ENCODE data around the gene NOX1.
"Not testable (repeated sequence)": the region's sequence is repeated elsewhere in the genome, so short reads cannot be mapped to it uniquely, and the experiment has no call there.

Gene NOX1

GRCh38 chrX:100830143-100830542, 44.0 kb downstream of the NOX1 start:
- TF ChIP-seq, protein P1, sequence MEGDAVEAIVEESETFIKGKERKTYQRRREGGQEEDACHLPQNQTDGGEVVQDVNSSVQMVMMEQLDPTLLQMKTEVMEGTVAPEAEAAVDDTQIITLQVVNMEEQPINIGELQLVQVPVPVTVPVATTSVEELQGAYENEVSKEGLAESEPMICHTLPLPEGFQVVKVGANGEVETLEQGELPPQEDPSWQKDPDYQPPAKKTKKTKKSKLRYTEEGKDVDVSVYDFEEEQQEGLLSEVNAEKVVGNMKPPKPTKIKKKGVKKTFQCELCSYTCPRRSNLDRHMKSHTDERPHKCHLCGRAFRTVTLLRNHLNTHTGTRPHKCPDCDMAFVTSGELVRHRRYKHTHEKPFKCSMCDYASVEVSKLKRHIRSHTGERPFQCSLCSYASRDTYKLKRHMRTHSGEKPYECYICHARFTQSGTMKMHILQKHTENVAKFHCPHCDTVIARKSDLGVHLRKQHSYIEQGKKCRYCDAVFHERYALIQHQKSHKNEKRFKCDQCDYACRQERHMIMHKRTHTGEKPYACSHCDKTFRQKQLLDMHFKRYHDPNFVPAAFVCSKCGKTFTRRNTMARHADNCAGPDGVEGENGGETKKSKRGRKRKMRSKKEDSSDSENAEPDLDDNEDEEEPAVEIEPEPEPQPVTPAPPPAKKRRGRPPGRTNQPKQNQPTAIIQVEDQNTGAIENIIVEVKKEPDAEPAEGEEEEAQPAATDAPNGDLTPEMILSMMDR (conservative IDR thresholded peaks at IDR 0.05; ENCODE audit: control insufficient read depth, insufficient read depth, low read depth, low read length), result no peak
- H3K4me3 ChIP-seq (ENCODE audit: control insufficient read depth, low read depth, low read length), result no peak overlapping the region
- no peak for DNase-seq (ENCODE audit: low read depth)

GRCh38 chrX:100829730-100830129, 44.4 kb downstream of the NOX1 start:
- peak; percentile 28 for DNase-seq (ENCODE audit: low read depth)
- no peak overlapping the region for H3K4me3 ChIP-seq (ENCODE audit: control insufficient read depth, low read depth, low read length)

DNA sequence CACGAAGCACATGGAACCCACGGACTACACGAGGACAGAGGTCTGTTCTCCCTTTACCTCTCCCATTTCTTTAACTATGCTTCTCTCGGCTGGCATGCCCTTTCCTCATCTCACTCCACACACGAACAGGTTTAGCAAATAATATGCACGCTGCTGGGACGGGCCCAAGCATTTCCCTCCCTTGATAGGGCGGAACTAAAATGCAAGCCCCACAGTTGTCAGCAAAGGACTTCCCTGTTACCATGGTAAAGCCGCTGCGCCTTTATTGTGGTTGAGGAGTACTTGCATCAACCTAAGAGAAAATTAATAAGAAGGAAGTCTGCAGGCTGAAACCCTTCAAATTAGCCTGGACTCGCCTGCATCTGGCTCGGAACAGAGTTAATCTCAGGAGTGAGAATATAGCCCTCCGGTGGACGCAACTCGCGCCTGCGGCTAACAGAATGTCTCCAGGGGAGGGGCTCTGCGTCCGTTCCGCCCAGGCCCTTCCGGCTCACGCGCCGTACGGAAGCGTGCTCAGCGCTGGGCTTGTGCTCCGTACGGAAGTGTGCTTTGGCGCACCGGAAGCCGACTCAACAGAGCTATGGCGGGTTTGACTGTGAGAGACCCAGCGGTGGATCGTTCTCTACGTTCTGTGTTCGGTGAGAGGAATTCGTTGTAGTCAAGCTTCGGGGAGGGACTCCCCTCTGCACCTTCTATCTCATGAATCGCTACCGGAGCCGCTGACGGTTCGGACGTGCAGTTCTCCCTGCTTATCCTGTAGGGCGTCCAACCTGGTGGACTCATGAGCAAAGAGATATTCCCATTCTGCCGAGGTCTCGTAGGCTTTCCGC, 54.1 kb downstream of the NOX1 start, which contains the start of gene CSTF2:
TSS of gene CSTF2 (plus strand) at position 555 of the 830 bp plus-strand sequence. CDS start at position 581, 26 bp downstream.
- TF ChIP-seq, protein P1 (conservative IDR thresholded peaks at IDR 0.05; ENCODE audit: control insufficient read depth, insufficient read depth, low read depth, low read length), result no peak
- peak within 1 kb of the TSS; percentile 85 for H3K4me3 ChIP-seq (ENCODE audit: control insufficient read depth, low read depth, low read length)
- peak; percentile 79 for DNase-seq (ENCODE audit: low read depth)

More at GRCh38 chrX:100829730-100830129, 44.4 kb downstream of the NOX1 start:
- TF ChIP-seq, protein P1 (conservative IDR thresholded peaks at IDR 0.05; ENCODE audit: control insufficient read depth, insufficient read depth, low read depth, low read length), result no peak

- DNase-seq (ENCODE audit: low read depth), result no peak
- H3K4me3 ChIP-seq (ENCODE audit: control insufficient read depth, low read depth, low read length), result peak overlapping the region; percentile 85
- TF ChIP-seq, protein P1 (conservative IDR thresholded peaks at IDR 0.05; ENCODE audit: control insufficient read depth, insufficient read depth, low read depth, low read length), result no peak
Measured at GRCh38 chrX:100819534-100819836, 54.7 kb downstream of the NOX1 start.

DNA sequence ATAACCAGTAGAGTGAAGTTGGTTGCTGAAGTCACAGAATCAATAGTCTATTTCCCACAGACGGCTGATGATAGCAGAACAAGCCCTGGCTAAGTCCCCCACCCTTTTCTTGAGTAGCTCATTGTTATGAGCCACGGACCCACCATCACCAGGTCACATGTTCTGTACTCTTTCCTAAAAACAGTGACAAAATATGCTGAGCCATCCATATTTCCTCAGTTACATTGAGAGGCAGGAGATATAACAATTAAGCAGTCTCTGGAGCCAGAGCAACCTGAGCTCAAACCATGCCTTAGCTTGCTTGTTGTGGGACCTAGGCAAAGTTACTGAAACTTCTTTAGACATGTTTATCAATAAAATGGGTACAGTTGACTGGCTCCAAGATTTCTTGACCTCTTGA, 56.8 kb downstream of the NOX1 start:
- TF ChIP-seq, protein P1 (conservative IDR thresholded peaks at IDR 0.05; ENCODE audit: control insufficient read depth, insufficient read depth, low read depth, low read length), result no peak
- H3K4me3 ChIP-seq (ENCODE audit: control insufficient read depth, low read depth, low read length), result no peak overlapping the region
- no peak for DNase-seq (ENCODE audit: low read depth)

DNA sequence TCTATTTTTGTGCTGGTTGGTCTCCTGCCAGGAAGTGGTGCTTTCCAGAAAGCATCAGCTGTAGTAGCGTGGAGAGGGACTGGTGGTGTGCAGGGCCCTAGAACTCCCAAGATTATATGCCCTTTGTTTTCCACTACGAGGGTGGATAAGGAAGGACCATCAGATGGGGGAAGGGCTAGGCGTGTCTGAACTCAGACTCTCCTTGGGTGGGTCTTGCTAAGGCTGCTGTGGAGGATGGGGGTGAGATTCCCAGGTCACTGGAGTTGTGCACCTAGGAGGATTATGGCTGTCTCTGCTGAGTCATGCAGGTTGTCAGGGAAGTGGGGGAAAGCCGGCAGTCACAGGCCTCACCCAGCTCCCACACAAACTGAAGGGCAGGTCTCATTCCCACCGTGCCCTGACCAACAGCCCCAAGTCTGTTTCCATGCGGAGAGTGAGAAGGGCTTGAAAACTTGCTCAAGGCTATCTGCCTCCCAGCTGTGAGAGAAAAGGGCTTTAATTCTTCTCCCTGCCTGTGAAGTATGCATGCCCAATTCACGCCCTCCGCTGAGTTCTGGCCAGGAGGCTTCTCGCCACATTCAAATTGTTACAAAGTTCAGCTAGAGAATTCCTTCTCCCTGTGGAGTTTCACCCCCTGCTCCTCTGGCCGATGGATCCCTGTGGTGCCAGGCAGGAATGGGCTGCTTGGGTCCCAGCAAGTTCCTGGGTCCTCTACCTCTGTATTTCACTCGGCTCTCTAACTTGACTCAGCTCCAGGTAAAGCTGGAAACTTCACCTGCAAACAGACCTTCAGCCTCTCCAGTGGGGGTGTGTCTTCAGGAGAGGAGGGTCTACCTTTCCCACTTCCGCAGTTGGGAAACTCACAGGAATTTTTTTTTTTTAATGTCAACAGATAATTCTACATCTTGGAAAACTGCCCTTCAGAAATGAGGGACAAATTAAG, 61.7 kb downstream of the NOX1 start:
- TF ChIP-seq, protein P1 (conservative IDR thresholded peaks at IDR 0.05; ENCODE audit: control insufficient read depth, insufficient read depth, low read depth, low read length), result no peak
- DNase-seq (ENCODE audit: low read depth), result no peak
- no peak overlapping the region for H3K4me3 ChIP-seq (ENCODE audit: control insufficient read depth, low read depth, low read length)

DNA sequence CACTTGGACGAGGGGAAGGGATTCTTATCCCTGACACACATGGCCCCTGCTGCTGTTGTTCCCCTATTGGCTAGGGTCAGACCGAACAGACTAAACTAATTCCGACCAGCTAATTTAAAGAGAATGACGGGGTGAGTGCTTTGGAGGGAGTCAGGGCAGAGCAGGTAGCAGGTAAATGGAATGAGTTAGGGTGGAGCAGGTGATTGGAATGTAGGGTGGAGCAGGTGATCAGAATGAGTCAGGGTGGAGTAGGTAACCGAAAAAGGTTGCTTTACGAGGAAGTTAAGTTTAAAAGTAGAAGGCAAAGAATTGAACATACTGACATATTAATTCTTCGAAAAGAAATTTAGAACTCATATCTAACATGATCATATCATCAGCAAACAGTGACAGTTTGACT, 65.9 kb downstream of the NOX1 start:
- not testable (repeated sequence) for H3K4me3 ChIP-seq (ENCODE audit: control insufficient read depth, low read depth, low read length); DNase-seq (ENCODE audit: low read depth)
